ENCODE data around the gene ARMC8.
"Not testable (repeated sequence)": the region's sequence is repeated elsewhere in the genome, so short reads cannot be mapped to it uniquely, and the experiment has no call there.

ARMC8 gene

GRCh38 chr3:138187296-138188012 is at the start of gene ARMC8:
TSS of gene ARMC8 (plus strand) at chr3:138187301. CDS start at chr3:138187555, 254 bp downstream.
- DNase-seq (ENCODE audit: low read depth, low spot score), result no peak
- H3K4me3 ChIP-seq (ENCODE audit: low read depth, low read length), result peak within 1 kb of the TSS; percentile 84
- TF ChIP-seq CTCF (IDR thresholded peaks at IDR 0.05; ENCODE audit: insufficient read depth, low read length, missing control alignments), result no peak
- ChIA-PET CTCF (interaction anchor here (1.1 to 2.4 kb wide), 4 partner anchors 13 to 230 kb away, joined by 3 to 10 read pairs (median 4); partner anchors contain the start of gene DBR1), POLR2A (interaction anchor here (0.6 to 2.5 kb wide), 3 partner anchors 13 to 1327 kb away, joined by 3 to 16 read pairs (median 3); partner anchors contain the start of gene DBR1)

- H3K4me3 ChIP-seq (ENCODE audit: low read depth, low read length), result no peak overlapping the region
- no peak for TF ChIP-seq CTCF (IDR thresholded peaks at IDR 0.05; ENCODE audit: insufficient read depth, low read length, missing control alignments)
- ChIA-PET POLR2A (no interaction called here), CTCF (interaction anchor here (2.5 kb wide), 1 partner anchor 19 kb away, joined by 6 read pairs; no protein-coding TSS in a partner anchor)
- DNase-seq (ENCODE audit: low read depth, low spot score), result no peak
These were observed 49.2 kb upstream of the ARMC8 start for GRCh38 chr3:138137861-138138260.

GRCh38 chr3:138139691-138140090 is 47.4 kb upstream of the ARMC8 start:
- CTCF ChIA-PET, result interaction anchor here (2.5 kb wide), 1 partner anchor 21 kb away, joined by 6 read pairs; no protein-coding TSS in a partner anchor
- POLR2A ChIA-PET, result interaction anchor here (0.7 kb wide), 1 partner anchor 955 kb away, joined by 4 read pairs; no protein-coding TSS in a partner anchor

GRCh38 chr3:138140940-138141339 is 46.2 kb upstream of the ARMC8 start:
- DNase-seq (ENCODE audit: low read depth, low spot score), result no peak
- TF ChIP-seq CTCF (IDR thresholded peaks at IDR 0.05; ENCODE audit: insufficient read depth, low read length, missing control alignments), result no peak
- H3K4me3 ChIP-seq (ENCODE audit: low read depth, low read length), result no peak overlapping the region
- POLR2A ChIA-PET, result no interaction called here
- CTCF ChIA-PET, result interaction anchor here (1.2 kb wide), 1 partner anchor 22 kb away, joined by 5 read pairs; no protein-coding TSS in a partner anchor

More at GRCh38 chr3:138139691-138140090, 47.4 kb upstream of the ARMC8 start:
- H3K4me3 ChIP-seq (ENCODE audit: low read depth, low read length), result no peak overlapping the region
- TF ChIP-seq CTCF (IDR thresholded peaks at IDR 0.05; ENCODE audit: insufficient read depth, low read length, missing control alignments), result no peak
- no peak for DNase-seq (ENCODE audit: low read depth, low spot score)

- POLR2A ChIA-PET; H3K4me3 ChIP-seq (ENCODE audit: low read depth, low read length); DNase-seq (ENCODE audit: low read depth, low spot score); CTCF ChIA-PET: not testable (repeated sequence)
These were observed 44.9 kb upstream of the ARMC8 start for GRCh38 chr3:138142181-138142580.

GRCh38 chr3:138148503-138148902 is 38.6 kb upstream of the ARMC8 start:
- TF ChIP-seq CTCF (IDR thresholded peaks at IDR 0.05; ENCODE audit: insufficient read depth, low read length, missing control alignments), result no peak
- POLR2A ChIA-PET, result interaction anchor here (0.6 kb wide), 1 partner anchor 578 kb away, joined by 4 read pairs; no protein-coding TSS in a partner anchor
- CTCF ChIA-PET, result no interaction called here
- no peak for DNase-seq (ENCODE audit: low read depth, low spot score)
- no peak overlapping the region for H3K4me3 ChIP-seq (ENCODE audit: low read depth, low read length)
